Measurements from ENCODE around the gene MTFR2. TPM values are rescaled to one million over a fixed set of nuclear protein-coding genes. Genes with fewer than 3 reads are reported as not detected.

The MTFR2 gene
- total RNA-seq (2014; rRNA removed; shearing (Covaris generic)) = 6.0 and 13.5 TPM in 2 replicates

DNA sequence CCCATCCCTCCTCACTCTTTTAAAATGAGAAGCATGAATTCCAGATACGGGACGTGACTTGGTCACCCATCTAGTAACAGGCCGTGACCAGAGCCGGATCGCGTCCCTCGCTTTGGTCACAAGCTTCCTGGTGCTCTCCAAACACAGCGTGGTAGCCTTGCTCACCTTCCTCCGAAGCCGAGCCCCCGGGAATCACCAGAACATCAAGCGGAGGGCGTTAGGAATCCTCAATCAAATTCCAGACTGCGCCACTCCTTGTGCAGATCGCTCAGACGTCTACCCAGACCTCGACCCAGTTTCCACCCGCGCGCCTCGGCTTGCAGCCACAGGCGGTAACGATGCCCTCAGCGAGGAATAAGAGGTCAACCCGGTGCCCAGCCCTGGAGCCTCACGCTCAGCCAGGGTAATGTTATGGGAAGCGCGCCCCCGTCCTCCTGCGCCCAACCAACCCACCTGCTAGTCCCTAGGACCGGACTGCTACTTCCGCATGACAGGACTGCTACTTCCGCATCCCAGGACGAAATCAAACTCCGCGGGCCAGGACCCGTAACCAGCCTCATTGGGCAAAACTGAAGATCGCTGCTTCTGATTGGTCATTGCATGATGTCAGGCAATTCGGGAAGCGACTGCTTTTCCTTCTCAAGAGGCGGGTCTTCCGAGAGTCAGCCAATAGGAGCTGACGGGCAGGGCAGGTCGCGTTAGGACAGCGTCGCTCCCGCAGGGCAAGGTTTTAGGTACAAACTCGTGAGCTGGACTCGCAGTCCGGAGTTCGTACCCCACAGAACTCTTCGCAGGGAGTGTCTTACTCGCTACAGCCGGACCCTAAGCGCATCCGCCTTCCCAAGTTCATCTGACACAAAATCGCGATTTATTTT, at the start of gene MTFR2:
Gene MTFR2, minus strand, starts transcription at position 501 of the 875 bp plus-strand sequence. CDS start 1,212 bp downstream, outside the sequence.
- in situ Hi-C loops (cut with HindIII; ENCODE audit: low sequenced_read_pairs) = no loop called here
- DNase-seq (ENCODE audit: low spot score) = peak; percentile 99

DNA sequence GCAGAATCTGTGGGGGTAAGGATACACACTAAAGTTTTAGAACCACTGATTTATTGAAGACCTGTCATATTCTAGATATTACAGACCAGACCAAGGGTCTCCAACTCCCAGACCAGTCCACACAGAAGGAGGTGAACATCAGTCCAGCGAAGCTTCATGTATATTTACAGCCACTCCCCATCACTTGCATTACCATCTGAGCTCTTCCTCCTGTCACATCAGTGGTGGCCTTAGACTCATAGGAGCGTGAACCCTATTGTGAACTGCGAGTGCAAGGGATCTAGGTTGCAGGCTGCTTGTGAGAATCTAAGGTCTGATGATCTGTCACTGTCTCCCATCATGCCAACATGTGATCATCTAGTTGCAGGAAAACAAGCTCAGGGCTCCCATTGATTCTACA, 44.5 kb upstream of the MTFR2 start:
- in situ Hi-C loops (cut with HindIII; ENCODE audit: low sequenced_read_pairs) = no loop called here
- DNase-seq (ENCODE audit: low spot score) = no peak

DNA sequence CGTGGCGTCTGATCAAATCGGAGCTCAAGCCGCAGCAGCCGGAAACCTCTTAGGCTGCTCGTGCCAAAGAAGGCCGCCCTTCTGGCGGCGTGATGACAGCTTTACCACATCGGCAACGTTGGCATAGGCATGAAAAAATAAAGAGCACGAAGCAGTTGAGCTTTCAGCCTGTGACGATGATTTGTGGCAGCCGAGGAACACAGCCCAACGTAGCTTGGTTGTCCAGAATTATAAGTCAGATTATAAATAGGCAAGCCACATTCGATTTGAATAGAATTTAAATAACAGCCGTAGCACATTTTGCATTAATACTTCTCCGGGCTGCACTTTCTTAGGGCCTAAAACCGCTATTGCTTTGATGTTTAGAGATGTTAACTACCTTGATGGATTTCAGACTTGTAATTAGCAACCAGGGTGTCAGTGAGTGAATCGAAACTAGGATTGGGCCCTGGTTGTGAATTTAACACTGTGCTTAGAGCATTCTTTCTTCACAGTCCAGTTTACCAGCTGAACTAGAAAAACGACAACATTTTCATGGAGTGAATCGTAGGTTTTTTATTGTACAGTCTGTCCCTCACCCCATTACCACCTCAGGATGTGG, 40.4 kb upstream of the MTFR2 start:
- DNase-seq (ENCODE audit: low spot score) = peak; percentile 88
- in situ Hi-C loops (cut with HindIII; ENCODE audit: low sequenced_read_pairs) = no loop called here

DNA sequence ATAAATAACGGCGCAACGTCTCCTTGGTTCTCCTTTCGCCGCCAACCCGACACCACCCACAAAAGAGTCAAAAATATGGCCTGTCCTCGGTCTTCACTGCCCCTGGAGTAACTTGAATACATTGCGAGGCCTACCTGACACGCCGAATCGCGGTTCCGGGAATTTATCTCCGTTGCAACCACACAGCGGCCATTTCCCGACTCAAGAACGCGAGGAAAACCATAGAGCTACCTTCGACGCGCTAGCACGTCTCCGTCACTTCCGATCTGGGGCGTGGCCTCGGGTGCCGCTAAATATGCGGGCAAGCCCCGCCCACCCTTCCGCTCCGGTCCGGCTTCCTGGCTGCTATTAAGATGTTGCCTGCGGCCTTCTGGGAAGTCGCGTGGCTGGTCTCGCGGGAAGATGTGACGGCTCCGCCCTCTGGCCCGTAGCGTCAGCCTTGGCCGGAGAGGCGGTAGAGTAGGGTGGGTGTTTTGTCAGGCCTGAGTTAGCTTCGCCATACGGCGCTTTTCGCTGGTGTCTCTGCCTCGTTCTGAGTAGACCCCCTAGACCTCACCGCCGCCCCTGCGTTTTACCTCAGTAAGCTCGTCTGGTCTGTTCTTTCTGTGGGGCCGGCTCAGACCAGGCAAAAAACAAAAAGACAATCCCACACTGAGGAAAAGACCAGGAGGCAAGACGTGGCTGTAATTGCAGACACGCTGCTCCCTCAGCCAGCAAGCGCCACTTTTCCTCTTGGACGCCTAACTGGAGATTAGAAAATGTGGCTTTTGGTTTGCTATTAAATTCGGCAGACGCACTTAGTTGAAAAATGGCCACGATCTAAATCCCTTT, 39.7 kb upstream of the MTFR2 start, which contains the start of gene BCLAF1:
Gene BCLAF1, minus strand, starts transcription at position 268 of the 831 bp plus-strand sequence. CDS start 9,980 bp downstream, outside the sequence.
- DNase-seq (ENCODE audit: low spot score) = peak; percentile 100
- in situ Hi-C loops (cut with HindIII; ENCODE audit: low sequenced_read_pairs) = no loop called here

DNA sequence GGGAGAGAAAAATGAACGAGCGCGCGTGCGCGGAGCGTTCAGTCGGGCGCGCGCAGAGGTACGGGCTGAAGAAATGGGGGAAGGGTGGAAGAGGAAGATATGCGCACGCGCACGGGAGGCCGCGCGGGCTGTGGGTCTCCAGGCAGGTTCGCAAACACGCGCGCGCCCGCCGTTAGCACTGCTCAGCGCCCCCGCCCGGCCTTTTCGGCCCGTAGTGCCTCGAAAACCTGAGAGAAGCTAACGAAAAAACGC, 39.1 kb upstream of the MTFR2 start:
- peak; percentile 87 for DNase-seq (ENCODE audit: low spot score)
- in situ Hi-C loops (cut with HindIII; ENCODE audit: low sequenced_read_pairs) = no loop called here

DNA sequence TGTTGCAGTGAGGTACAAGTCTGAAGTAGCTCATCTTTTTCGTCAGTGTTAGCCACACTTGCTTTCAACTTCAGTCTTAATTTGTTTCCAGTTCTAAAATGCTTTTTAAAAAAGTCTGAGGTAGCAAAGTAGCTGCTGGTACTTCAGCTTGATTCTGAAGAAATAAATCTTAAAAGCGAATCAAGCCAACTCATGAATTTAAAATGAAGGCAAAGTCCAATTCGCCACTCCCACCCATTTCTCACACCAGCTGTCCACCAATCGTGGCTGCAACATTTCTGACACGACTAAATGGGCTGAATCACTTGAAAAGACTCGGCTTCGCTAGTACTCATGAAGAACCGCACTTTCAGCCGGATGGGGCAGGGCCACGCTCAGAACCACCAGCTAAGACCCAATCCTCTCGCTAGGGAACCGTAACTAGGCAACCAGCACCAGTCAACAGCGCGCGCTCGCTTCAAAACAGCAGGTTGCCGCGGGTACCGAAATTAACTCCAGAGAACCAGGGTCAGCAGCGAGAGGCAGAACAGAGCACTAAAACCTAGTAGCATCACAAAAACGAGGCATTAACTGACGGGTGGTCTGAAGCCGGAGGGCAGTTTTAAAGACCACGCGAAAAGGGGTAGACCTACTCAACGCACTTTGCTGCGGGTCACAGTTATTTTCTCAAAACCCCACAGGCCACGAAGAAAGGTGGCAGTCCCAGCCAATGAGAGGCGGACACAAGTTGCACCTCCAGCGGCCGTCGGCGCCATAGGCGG, 38.6 kb upstream of the MTFR2 start:
- peak; percentile 71 for DNase-seq (ENCODE audit: low spot score)
- in situ Hi-C loops (cut with HindIII; ENCODE audit: low sequenced_read_pairs) = no loop called here

DNA sequence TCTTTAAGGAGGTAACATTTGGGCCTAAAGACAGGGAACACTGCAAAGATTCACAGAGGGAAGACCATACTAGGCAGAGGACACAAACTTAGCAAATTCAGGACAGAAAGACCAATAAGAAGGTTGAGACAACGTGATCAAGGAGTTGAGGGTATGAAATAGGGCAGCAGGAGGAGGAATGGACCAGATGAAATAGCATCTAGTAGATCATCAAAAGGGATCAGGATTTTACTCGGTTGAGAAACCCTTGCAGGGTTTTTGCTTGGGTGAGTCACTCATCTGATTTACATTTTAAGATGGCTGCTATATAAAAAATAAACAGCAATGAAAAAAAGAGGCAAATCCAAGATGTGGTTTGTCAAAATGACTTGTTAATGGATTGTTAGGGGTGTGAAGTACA, 34.8 kb upstream of the MTFR2 start:
- in situ Hi-C loops (cut with HindIII; ENCODE audit: low sequenced_read_pairs) = no loop called here
- DNase-seq (ENCODE audit: low spot score) = no peak

DNA sequence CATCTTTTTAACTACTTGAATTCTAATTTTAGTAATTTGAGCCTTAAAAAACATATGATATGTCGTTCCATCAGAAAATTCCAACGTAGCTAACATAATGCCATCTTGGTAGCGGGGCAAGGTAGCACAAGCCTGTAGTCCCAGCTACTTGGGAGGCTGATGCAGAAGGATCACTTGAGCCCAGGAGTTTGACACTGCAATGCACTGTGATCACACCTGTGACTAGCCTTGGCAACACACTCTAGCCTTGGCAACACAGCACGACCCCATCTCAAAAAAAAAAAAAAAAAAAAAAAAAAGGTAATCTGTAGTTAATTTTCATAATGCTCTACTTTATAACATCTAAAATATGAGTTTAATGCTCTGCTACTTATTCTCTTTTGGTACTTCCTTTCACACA, 32.8 kb upstream of the MTFR2 start:
- in situ Hi-C loops (cut with HindIII; ENCODE audit: low sequenced_read_pairs) = no loop called here

DNA sequence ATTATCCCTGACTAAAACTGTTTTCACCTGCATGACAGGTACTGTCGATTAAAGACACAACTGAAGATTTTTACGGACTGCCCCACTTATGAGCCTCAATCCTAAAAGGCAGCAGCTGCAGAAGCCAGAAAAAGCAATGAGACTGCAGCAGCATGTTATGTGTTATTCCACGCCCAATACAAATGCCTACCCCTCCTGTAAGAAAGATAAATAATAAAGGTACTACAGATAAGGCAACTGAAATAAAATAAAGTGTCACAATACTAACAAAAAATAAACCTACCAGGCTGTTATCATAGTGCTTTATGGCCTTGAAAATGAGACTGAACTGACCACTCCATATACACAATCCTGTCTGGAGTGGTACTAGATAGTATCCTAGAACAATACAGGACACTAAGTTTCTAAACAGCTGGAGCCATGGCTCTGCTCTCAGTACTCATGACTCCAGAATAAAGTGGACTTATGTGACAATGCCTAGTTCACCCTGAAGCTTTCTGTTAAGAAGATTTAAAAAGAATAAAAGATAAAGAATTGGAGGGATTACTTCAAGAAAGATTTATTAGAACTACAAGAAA, 30.0 kb upstream of the MTFR2 start:
- in situ Hi-C loops (cut with HindIII; ENCODE audit: low sequenced_read_pairs) = no loop called here
- no peak for DNase-seq (ENCODE audit: low spot score)

More for the DNA sequence above, 32.8 kb upstream of the MTFR2 start:
- DNase-seq (ENCODE audit: low spot score) = no peak

DNA sequence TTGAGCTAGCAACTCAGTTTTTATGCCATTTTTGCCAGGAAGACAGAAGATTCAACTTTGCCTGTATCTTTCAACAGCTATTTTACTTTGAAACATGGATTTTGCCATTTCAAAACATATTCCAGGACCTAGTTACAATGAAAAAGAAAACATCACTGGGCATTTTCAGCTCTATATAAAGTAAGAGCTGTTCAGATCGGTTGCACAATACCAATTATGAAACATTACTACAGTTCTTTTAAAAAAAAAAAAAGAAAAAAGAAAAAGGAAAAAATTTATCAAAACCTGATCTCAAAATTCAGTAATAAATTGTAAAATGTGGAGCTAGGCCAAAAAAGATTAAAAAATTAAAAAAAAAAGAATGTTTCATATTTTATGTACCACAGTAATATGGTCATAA, 24.0 kb upstream of the MTFR2 start:
- in situ Hi-C loops (cut with HindIII; ENCODE audit: low sequenced_read_pairs) = no loop called here
- DNase-seq (ENCODE audit: low spot score) = no peak

DNA sequence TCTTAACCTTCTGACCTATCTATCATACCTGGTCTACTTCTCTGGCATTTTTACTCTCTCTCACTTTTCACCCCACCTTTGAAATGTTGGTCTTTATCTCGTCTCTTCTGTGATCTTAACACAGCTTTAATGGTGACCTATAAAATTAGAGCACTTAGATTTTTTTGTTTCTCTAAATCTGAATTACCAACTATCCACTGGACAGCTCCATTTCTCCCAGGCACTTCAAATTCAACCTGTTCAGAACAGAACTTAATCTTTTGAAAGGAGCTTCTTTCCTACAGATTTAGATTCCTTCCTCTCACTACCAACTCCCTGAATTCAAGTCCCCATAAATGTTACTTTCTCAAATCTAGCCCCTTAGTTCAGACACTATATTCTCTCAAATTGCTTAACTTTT, 15.0 kb upstream of the MTFR2 start:
- no peak for DNase-seq (ENCODE audit: low spot score)

DNA sequence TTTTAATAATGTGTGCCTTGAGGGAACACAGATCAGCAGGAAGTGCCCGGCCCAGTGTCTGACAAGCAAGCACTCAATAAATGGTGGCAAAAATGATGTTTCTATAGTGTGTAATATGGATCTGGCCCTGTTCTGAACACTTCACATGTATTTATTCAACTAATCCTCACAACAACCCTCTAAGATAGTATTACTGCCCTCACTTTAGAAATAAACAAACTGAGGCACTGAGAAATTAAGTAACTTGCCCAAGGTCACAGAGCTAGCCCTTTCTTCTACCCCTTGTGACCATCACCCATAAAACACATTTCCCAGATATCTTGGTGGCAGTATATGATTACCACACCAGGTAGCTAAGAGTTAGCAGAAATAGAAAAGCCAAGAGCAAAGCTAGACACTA, 12.8 kb upstream of the MTFR2 start:
- in situ Hi-C loops (cut with HindIII; ENCODE audit: low sequenced_read_pairs) = no loop called here
- DNase-seq (ENCODE audit: low spot score) = no peak

More for the DNA sequence above, 15.0 kb upstream of the MTFR2 start:
- in situ Hi-C loops (cut with HindIII; ENCODE audit: low sequenced_read_pairs) = no loop called here

DNA sequence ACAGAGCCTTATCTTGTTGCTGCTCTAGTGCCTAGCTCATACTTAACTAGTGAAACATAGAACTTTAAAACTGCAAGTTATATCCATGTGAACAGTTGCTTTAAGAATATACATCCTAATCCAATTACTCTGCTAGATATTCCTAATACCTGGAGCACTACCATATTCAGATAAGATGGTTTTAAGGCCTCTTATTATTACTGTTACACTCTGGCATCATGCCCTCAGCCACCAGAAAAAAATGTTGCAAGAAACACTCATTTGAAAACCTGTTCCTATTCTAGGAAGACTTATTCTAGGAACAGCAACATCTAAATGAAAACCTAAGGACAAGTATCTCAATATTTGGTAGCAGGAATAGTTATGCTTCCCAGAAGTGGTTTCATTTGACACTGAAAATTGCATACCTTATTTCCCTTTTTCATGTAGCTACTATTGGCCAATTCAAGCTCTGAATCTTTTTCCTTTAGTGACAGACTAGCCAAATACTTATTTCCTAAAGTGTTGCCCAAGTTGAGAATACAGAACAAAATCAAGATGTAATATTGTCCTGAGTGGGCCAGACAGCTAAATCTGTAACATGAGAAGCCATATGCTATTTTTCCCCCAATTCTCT, 4.8 kb upstream of the MTFR2 start:
- DNase-seq (ENCODE audit: low spot score) = no peak
- in situ Hi-C loops (cut with HindIII; ENCODE audit: low sequenced_read_pairs) = no loop called here

DNA sequence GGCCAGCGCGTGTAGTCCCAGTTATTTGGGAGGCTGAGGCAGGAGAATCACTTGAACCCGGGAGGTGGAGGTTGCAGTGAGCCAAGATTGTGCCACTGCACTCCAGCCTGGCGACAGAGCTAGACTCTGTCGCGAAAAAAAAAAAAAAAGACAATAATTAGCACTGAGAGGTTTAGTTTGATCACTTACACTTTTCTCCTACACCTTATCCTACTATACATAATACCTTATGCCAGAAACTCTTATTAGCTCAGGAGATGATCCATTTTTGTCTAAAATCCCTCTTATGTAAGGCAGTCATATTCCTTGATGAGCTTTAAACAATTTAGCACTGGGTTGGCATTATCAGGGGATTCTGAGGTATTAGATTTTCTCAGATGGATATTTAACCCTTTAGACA, 3.6 kb upstream of the MTFR2 start:
- no peak for DNase-seq (ENCODE audit: low spot score)
- in situ Hi-C loops (cut with HindIII; ENCODE audit: low sequenced_read_pairs) = no loop called here

DNA sequence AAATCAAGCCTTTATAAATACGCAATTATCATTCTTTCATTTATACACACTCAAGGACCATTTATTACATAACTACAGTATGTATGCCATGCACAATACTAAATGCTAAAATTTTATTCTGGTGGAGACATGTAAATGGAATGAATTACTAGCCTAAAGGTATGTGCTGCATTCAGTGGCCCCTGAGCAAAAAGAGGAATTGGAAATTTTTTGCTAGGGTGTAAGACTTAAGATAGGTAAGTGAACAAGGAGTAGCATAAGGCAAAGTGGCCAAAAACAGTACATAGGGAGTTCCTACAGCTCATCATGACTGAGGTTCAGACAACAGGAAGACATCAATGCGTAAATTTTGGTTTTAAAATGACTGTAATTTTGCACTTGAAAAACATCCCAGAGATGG, 2.3 kb upstream of the MTFR2 start:
- no peak for DNase-seq (ENCODE audit: low spot score)
- in situ Hi-C loops (cut with HindIII; ENCODE audit: low sequenced_read_pairs) = no loop called here

DNA sequence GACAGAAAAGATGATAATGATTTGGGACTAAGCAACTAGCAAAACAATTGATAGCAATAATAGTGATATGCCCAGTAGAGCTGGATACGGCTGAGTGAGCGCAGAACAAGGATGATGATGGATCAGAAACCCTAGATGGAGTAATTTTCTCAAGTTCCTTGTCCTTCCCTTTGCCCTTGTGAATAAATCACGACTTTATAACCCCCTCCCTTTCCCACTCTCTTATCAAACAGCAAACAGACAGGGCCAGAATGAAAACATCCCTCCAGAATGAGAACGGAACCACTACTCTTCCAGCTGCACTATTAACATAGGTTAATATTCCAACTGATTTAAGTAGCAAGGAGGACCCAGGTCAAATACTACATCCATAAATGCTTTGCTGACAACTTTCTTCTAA, 1.3 kb upstream of the MTFR2 start:
- in situ Hi-C loops (cut with HindIII; ENCODE audit: low sequenced_read_pairs) = no loop called here
- no peak for DNase-seq (ENCODE audit: low spot score)

DNA sequence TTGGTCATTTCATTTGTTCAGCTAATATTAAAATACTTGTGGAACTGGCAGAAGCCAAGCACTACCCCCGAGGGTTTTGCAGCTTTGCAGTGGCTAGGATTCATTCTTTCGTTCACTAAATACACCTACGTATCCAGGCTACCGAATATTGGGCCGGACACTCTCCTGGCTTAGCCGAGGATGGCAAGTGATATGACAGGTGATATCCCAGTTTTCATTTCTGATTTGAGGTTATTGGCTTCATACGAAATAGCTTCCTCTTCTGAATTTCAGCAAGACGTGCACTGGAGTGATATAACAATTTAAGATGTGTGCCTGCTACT, 536 bp upstream of the MTFR2 start:
- DNase-seq (ENCODE audit: low spot score) = no peak
- in situ Hi-C loops (cut with HindIII; ENCODE audit: low sequenced_read_pairs) = no loop called here

DNA sequence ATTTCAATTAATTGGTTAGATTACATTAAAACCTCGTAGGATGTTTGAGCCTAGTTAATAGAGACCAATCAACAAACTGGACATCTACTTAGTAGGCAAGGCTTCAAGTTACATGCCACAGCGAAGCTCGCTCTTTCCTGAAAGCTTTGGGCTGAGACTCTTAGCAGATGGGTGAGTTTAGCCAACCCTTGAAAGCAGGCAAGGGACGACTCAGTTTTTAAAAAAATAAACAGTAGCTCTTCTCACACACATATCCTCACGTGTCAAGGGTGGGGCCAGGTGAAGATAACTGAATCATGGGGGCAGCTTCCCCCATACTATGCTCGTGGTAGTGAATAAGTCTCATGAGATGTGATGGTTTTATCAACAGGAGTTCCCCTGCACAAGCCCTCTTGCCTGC, 775 bp downstream of the MTFR2 start:
- DNase-seq (ENCODE audit: low spot score) = no peak
- in situ Hi-C loops (cut with HindIII; ENCODE audit: low sequenced_read_pairs) = no loop called here
